ENCODE data around the gene G6PC3.

GRCh38 chr17:44043272-44043696 lies 27.3 kb upstream of the G6PC3 start:
- TF ChIP-seq, protein P1, sequence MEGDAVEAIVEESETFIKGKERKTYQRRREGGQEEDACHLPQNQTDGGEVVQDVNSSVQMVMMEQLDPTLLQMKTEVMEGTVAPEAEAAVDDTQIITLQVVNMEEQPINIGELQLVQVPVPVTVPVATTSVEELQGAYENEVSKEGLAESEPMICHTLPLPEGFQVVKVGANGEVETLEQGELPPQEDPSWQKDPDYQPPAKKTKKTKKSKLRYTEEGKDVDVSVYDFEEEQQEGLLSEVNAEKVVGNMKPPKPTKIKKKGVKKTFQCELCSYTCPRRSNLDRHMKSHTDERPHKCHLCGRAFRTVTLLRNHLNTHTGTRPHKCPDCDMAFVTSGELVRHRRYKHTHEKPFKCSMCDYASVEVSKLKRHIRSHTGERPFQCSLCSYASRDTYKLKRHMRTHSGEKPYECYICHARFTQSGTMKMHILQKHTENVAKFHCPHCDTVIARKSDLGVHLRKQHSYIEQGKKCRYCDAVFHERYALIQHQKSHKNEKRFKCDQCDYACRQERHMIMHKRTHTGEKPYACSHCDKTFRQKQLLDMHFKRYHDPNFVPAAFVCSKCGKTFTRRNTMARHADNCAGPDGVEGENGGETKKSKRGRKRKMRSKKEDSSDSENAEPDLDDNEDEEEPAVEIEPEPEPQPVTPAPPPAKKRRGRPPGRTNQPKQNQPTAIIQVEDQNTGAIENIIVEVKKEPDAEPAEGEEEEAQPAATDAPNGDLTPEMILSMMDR (conservative IDR thresholded peaks at IDR 0.05), result no peak
- TF ChIP-seq ZFX (IDR thresholded peaks at IDR 0.05), result no peak

Measured in C4-2B (cell line).